KG1 (cell line): ENCODE results near the gene PTPA.

Experiments used
- DNase-seq: peaks from one replicate; lab custom pipeline; 2025; lab: John Stamatoyannopoulos, UW

Gene PTPA

GRCh38 chr9:129138476-129139232, 27.4 kb downstream of the PTPA start:
- DNase-seq, result no peak

- peak; percentile 81 for DNase-seq
Observed at GRCh38 chr9:129139233-129139992, 28.2 kb downstream of the PTPA start.

DNA sequence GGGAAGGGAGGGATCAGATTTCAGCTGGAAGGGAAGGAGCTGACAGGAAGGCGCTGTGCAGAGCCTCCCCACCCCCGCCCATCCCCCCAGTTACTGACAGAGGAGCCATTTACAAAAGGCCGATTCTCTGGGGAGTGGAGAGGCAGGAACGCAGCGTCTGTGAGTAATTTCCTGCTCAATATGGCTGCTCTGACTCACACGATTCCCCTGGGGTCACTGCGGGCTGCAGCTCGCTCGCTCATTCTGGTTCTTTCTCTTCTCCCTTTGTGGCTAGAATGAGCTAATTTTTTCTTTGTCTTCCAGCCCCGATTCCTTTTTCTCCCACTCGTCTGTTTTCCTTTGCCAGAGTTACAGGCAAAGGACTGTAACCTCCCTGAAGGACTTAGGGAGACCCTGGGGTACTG, 28.8 kb downstream of the PTPA start:
- peak; percentile 81 for DNase-seq

- no peak for DNase-seq
Observed at GRCh38 chr9:129140397-129141065, 29.3 kb downstream of the PTPA start.

GRCh38 chr9:129141066-129142041, 30.1 kb downstream of the PTPA start:
- no peak for DNase-seq

GRCh38 chr9:129142138-129142935, 31.1 kb downstream of the PTPA start:
- no peak for DNase-seq

GRCh38 chr9:129143031-129143927, 32.1 kb downstream of the PTPA start:
- DNase-seq, result peak; percentile 10

DNA sequence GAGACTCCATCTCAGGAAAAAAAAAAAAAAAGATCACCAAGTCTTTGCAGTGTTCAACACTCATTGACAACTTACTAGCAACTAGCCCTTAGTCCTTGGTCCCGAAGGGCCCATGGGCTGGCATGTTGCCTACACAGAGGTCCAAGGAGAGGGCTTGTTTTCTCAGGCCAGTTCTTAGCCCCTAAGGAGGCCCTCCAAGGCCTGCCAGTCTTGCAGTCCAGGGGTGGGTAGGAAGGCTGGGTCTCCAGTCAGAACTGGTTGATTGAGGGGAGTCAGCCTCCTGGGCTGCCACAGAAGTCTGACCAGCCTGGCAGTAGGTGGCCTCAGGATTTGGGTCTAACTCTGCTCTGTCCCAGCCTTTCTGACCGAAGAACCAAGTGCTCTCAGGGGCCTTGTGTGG, 34.1 kb downstream of the PTPA start:
- DNase-seq, result no peak

GRCh38 chr9:129145841-129146292, 34.7 kb downstream of the PTPA start:
- DNase-seq, result no peak

DNA sequence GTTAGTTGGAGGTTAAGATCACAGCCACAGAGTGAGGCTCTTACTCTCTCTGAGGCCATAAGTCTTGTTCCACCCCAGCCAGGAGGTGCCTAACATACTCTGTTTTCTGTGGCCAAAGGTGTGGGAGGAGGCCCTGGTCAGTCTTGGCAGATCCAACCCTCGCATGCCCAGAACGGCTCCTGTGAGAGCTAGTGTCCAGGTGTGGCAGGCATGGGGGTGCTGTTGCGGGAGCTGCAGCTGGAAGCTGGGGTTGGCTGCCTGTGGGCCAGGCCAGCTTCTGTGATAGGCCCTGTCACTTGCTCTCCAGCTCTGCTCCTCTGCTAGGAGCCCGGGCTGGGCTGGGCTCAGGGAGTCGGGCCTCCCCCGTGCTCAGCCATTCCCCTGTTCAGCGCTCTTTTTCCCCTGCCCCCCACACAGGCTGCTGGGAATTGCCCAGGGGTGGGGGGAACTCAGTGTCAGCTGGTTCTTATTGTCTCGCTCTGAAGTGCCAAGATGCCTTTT, 35.3 kb downstream of the PTPA start:
- no peak for DNase-seq

DNA sequence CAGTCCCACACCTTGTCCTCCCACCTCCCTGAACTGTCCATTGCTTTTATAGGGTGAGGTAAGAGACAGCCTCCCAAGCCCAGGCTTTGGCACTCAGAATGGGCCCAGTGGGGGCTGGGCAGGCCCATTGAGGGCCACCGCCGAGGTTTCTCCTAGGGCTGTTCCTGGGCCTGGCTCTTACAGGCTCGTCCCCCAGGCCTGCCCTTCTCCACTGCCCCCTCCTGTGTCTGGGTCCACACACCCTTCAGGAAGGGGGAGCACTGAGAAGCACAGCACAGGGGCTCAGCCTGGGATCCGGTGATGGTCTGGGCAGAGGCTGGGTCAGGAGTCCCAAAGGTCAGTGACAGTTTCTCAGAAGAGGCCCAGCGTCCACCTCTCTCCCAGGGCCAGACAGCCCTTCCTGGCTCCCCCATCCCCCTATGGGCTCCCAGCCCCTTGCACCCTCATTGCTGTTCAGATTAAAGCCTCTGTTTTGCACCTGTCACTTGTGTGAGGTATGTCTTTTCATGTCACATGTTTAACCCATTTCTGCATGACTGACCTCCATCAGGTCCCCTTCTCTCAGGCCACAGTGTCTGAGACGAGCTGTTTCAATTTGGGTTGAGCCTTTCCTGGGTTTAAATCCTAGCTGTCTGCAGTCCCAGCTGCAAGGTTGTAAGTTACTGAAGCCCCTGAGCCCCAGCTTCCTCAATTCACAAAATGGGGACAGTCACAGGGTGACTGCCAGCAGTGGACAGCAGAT, 37.4 kb downstream of the PTPA start:
- DNase-seq, result no peak

DNA sequence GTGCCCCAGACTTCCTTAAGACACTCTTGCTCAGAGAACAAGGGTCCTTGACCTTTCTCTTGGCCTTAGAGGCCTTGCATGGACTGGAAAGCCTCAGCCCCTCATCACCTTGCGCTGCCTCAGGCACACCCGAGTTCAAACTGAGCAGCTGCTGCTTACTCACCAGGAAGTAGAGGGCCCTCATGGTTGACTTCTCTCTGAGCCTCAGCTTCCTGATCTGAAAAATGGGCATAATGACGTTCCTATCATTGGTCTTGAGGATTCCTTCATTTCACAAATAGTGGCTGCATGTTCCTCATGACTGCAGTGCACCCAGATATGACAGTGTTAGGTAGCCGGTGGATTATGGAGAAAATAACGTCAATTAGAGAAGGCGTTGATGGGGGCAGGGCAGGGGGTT, 38.2 kb downstream of the PTPA start:
- no peak for DNase-seq

DNA sequence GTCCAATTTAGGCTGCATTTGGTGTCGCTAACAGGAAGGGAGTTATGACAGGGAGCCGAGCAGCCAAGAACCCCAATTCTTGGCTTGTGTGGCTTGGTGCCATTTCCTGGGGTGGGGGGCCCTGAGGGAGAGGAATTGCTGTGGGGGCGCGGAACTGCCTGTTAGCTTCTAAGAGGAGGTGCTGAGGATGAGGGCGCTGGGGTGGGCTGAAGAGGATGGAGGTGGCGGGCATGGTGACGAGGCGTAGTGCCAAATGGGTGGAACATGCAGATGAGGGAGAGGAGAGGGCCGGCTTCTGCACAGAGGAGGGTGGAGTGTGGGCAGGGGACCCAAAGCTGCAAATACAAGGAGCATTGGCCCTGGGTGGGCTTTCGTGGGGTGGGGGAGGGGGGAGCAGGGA, 38.9 kb downstream of the PTPA start:
- no peak for DNase-seq

DNA sequence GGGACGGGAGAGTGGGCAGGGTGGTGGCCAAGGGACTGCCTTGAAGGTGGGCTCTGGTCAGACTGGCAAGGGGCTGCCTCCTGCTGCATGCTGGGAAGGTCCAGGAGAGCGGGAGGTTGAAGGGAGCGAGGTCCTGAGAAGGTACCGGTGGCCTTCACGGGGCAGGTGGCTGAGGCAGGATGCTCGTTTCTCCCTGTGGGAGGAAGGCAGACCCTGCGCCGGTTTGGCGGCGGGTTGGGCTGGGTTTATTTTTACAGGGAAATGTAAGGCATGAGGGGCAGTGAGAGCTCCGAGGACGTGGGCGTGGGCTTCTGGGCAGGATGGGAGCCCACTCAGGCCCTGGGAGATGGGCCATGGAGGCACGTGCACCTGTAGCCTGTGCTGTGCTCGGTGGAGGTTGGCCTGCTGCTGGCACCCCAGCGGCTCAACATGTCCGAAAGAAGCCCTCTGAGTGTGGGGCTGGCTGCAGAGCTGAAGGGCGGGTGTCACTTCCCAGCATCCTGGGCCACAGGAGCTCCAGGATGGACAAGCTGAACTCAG, 39.5 kb downstream of the PTPA start:
- DNase-seq, result no peak

DNA sequence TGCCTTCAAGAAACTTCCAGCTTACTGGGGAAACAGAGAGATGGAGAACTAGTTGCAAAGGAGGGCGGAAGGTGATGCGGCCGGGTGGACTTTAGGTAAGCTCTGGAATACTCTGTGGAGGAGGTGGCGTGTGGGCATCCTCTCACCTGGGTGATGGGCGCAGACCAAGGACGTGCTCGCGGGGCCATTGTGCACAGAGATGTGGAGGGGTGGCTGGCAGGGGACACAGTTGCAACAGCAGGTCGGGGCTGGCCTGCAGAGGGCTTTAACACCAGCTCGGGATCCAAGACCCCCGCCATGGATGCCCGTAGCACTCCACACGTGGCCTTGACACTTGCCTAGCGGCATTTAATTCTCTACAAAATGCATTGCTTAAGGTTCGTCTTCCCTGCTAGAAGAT, 40.3 kb downstream of the PTPA start:
- DNase-seq, result no peak

DNA sequence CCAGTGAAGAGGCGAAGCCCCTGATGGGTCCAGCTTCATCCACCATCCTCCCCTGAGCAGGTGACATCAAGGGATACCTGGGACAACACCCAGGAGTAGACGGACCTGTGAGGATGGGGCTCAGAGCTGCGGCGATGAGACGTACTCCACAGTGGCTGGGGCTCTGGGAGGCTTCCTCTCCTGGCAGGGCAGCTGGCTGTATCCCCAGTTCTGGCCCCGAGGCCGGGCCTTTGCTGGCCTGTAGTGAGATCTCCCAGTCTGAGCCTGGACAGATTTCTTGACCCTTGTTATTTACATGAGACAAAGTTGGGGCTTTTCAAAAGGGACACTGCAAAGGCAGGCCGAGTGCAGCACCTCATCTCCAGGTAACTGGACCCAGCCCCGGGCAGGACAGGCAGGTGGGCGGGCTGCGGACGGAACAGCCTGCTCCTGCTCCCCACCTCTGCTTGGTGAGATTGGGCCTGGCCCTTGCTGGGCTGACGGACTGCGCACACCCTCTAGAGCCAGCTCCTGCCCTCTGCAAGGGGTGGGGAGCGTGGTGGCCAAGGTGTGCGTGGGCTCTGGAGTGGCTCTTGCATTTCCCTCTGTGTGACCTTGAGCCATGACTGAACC, 43.8 kb downstream of the PTPA start:
- DNase-seq, result no peak

GRCh38 chr9:129156163-129156562, 44.9 kb downstream of the PTPA start:
- DNase-seq, result no peak
